GM23338 (cell line): Measurements from ENCODE around the gene TMIGD3. TPM values are rescaled to one million over a fixed set of nuclear protein-coding genes. Genes with fewer than 3 reads are reported as not detected.

Experiments used
- ATAC-seq: fragments of 200-7000 bp; cut with Tn5 transposase; 3 replicates; pipeline ENCODE4 v1.9.1; 2020
- DNase-seq: peaks from one replicate; pipeline ENCODE4 v3.0.0-alpha.2; 2015; ENCODE audit warnings: low spot score
- H2AFZ ChIP-seq: fragments of 200-600 bp; sonication (generic); 2 replicates; pipeline ENCODE4 v1.8.0; 2016; ENCODE audit warnings: antibody characterized with exemption, mild to moderate bottlenecking, moderate library complexity
- H3F3A ChIP-seq: fragments of 200-600 bp; sonication (generic); replicated peaks from 2 replicates; pipeline ENCODE4 v1.8.0; 2017; ENCODE audit warnings: antibody characterized with exemption, mixed run types, low read depth
- H3K27ac ChIP-seq: fragments of 200-600 bp; sonication (generic); 2 replicates; pipeline ENCODE4 v1.6.1; 2016; ENCODE audit warnings: low read depth
- H3K27me3 ChIP-seq: fragments of 200-600 bp; sonication (generic); 2 replicates; pipeline ENCODE4 v1.8.0; 2016; ENCODE audit warnings: mild to moderate bottlenecking, mixed run types, moderate library complexity; ENCODE audit not compliant: insufficient read depth
- H3K36me3 ChIP-seq: fragments of 200-600 bp; sonication (generic); 2 replicates; pipeline ENCODE4 v1.8.0; 2016; ENCODE audit warnings: mild to moderate bottlenecking; ENCODE audit not compliant: insufficient read depth
- H3K4me1 ChIP-seq: fragments of 200-600 bp; sonication (generic); 2 replicates; pipeline ENCODE4 v1.8.0; 2016; ENCODE audit warnings: mild to moderate bottlenecking, moderate library complexity; ENCODE audit not compliant: insufficient read depth
- H3K4me2 ChIP-seq: fragments of 200-600 bp; sonication (generic); 2 replicates; pipeline ENCODE4 v1.7.1; 2017; ENCODE audit warnings: mixed run types
- H3K4me3 ChIP-seq: fragments of 200-600 bp; sonication (generic); 2 replicates; pipeline ENCODE4 v1.6.1; 2016; ENCODE audit warnings: mixed run types
- H3K79me2 ChIP-seq: fragments of 200-600 bp; sonication (generic); replicated peaks from 2 replicates; pipeline ENCODE4 v1.8.0; 2017; ENCODE audit warnings: mild to moderate bottlenecking; ENCODE audit not compliant: insufficient read depth
- H3K9me2 ChIP-seq: fragments of 200-600 bp; sonication (generic); 2 replicates; pipeline ENCODE4 v1.8.0; 2017; ENCODE audit not compliant: insufficient read depth
- H4K20me1 ChIP-seq: fragments of 200-600 bp; sonication (generic); replicated peaks from 2 replicates; pipeline ENCODE4 v1.8.0; 2017; ENCODE audit warnings: mild to moderate bottlenecking; ENCODE audit not compliant: insufficient read depth
- H3K27ac Mint-ChIP-seq: 2 replicates; pipeline ENCODE4 v1.8.0; 2020; ENCODE audit warnings: inconsistent platforms, mild to moderate bottlenecking, moderate library complexity, mixed read lengths
- H3K27me3 Mint-ChIP-seq: 3 replicates; pipeline ENCODE4 v1.8.0; 2022; ENCODE audit warnings: low read depth, mild to moderate bottlenecking, moderate library complexity, mixed read lengths, inconsistent platforms; ENCODE audit not compliant: insufficient read depth, poor library complexity
- H3K36me3 Mint-ChIP-seq: 3 replicates; pipeline ENCODE4 v1.8.0; 2021; ENCODE audit warnings: low read depth, mild to moderate bottlenecking, inconsistent platforms, moderate library complexity, mixed read lengths
- H3K4me1 Mint-ChIP-seq: 3 replicates; pipeline ENCODE4 v1.8.0; 2020; ENCODE audit warnings: mild to moderate bottlenecking, inconsistent platforms, mixed read lengths
- H3K4me3 Mint-ChIP-seq: 3 replicates; pipeline ENCODE4 v1.8.0; 2021; ENCODE audit warnings: moderate library complexity, mild to moderate bottlenecking, inconsistent platforms, mixed read lengths
- H3K9me3 Mint-ChIP-seq: 3 replicates; pipeline ENCODE4 v1.8.0; 2020; ENCODE audit warnings: moderate library complexity, mild to moderate bottlenecking, inconsistent platforms, mixed read lengths
- CREB1 ChIP-seq: fragments of 250-450 bp; sonication (Bioruptor Pico); IDR thresholded peaks from 2 replicates; pipeline ENCODE4 v1.5.0; 2020; ENCODE audit warnings: low read depth, mild to moderate bottlenecking, moderate library complexity
- EZH2 ChIP-seq: fragments of 200-600 bp; sonication (generic); IDR thresholded peaks from one replicate; pipeline ENCODE4 v1.8.0; 2017; ENCODE audit warnings: antibody characterized with exemption, mild to moderate bottlenecking, low read depth; ENCODE audit not compliant: unreplicated experiment
- EZH2phosphoT487 ChIP-seq: fragments of 200-600 bp; sonication (generic); IDR thresholded peaks from one replicate; pipeline ENCODE4 v1.8.1; 2018; ENCODE audit warnings: antibody characterized with exemption; ENCODE audit not compliant: unreplicated experiment
- JUNB ChIP-seq: IDR thresholded peaks from one replicate; pipeline ENCODE4 v1.6.1; 2016; ENCODE audit warnings: antibody characterized with exemption; ENCODE audit not compliant: unreplicated experiment
- NANOG ChIP-seq: IDR thresholded peaks from 2 replicates; pipeline ENCODE4 v1.6.1; 2016; ENCODE audit warnings: antibody characterized with exemption, borderline replicate concordance
- POLR2AphosphoS5 ChIP-seq: IDR thresholded peaks from 2 replicates; pipeline ENCODE4 v1.6.1; 2016; ENCODE audit warnings: antibody characterized with exemption, low read depth
- STAT1 ChIP-seq: IDR thresholded peaks from one replicate; pipeline ENCODE4 v1.6.1; 2016; ENCODE audit warnings: antibody characterized with exemption; ENCODE audit not compliant: unreplicated experiment
- ZNF114 ChIP-seq: fragments of 250-450 bp; sonication (Bioruptor Pico); IDR thresholded peaks from 2 replicates; pipeline ENCODE4 v1.5.0; 2020; ENCODE audit warnings: mild to moderate bottlenecking, moderate library complexity
- ZNF331 ChIP-seq: fragments of 250-450 bp; sonication (Bioruptor Pico); IDR thresholded peaks from 2 replicates; pipeline ENCODE4 v1.5.0; 2020; ENCODE audit warnings: low read depth, mild to moderate bottlenecking, moderate library complexity
- polyA plus RNA-seq: library from polyadenylated mRNA; unstranded; fragments of >200 nt; fragmentation: Nextera tagmentation; extraction: Ambion mirVana; gene quantifications from 2 replicates; pipeline ENCODE4 v1.2.1, GENCODE V29; 2016
- total RNA-seq: library from RNA; depleted of rRNA; stranded (reverse); fragments of >200 nt; shearing (Covaris generic); gene quantifications from 2 replicates; pipeline ENCODE4 v1.2.3, GENCODE V29; 2014
- TF ChIP-seq, protein P1 (sequence below): IDR thresholded peaks from one replicate; pipeline ENCODE4 v1.6.1; 2018; ENCODE audit warnings: antibody characterized with exemption; ENCODE audit not compliant: unreplicated experiment
- TF ChIP-seq, protein P2 (sequence below), 2 experiments: fragments of 200-600 bp in 1 of 2; sonication (generic) in 1 of 2; conservative IDR thresholded peaks; 2 replicates each; pipeline versions ENCODE4 v1.5.1 to v1.6.1; 2016 to 2017; ENCODE audit warnings: antibody characterized with exemption in 2 of 2, low read depth in 2 of 2, mild to moderate bottlenecking in 2 of 2, moderate library complexity in 1 of 2
- TF ChIP-seq, protein P3 (sequence below): fragments of 250-450 bp; sonication (Bioruptor Pico); IDR thresholded peaks from 2 replicates; pipeline ENCODE4 v1.5.0; 2020; ENCODE audit warnings: mild to moderate bottlenecking, moderate library complexity
- TF ChIP-seq, protein P4 (sequence below): IDR thresholded peaks from 2 replicates; pipeline ENCODE4 v1.6.1; 2016; ENCODE audit warnings: antibody characterized with exemption

TMIGD3 gene
- total and polyA plus RNA-seq, 2 experiments from 2014 or later, result not detected

DNA sequence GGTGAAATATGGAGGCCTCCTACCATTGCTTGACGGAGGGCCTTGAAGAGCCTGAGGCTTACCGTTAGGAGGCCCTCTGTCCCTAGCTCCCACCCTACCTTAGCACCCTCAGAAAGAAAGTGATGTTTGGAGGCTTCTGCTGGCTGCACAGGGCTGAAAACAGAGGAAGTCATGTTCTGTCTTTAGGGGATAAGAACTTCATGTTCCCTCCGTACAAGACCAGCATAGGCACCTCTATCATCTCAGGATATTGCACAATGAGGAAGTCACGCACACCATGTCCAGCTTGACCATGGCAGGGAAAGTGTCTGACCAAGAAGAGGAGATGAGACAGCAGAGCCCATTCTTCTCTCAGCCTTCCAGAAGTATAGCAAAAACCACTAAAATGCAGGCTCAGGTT, 13.8 kb downstream of the TMIGD3 start (continued):
- TF ChIP-seq, protein P1, sequence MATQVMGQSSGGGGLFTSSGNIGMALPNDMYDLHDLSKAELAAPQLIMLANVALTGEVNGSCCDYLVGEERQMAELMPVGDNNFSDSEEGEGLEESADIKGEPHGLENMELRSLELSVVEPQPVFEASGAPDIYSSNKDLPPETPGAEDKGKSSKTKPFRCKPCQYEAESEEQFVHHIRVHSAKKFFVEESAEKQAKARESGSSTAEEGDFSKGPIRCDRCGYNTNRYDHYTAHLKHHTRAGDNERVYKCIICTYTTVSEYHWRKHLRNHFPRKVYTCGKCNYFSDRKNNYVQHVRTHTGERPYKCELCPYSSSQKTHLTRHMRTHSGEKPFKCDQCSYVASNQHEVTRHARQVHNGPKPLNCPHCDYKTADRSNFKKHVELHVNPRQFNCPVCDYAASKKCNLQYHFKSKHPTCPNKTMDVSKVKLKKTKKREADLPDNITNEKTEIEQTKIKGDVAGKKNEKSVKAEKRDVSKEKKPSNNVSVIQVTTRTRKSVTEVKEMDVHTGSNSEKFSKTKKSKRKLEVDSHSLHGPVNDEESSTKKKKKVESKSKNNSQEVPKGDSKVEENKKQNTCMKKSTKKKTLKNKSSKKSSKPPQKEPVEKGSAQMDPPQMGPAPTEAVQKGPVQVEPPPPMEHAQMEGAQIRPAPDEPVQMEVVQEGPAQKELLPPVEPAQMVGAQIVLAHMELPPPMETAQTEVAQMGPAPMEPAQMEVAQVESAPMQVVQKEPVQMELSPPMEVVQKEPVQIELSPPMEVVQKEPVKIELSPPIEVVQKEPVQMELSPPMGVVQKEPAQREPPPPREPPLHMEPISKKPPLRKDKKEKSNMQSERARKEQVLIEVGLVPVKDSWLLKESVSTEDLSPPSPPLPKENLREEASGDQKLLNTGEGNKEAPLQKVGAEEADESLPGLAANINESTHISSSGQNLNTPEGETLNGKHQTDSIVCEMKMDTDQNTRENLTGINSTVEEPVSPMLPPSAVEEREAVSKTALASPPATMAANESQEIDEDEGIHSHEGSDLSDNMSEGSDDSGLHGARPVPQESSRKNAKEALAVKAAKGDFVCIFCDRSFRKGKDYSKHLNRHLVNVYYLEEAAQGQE, result no peak
- TF ChIP-seq, protein P2, sequence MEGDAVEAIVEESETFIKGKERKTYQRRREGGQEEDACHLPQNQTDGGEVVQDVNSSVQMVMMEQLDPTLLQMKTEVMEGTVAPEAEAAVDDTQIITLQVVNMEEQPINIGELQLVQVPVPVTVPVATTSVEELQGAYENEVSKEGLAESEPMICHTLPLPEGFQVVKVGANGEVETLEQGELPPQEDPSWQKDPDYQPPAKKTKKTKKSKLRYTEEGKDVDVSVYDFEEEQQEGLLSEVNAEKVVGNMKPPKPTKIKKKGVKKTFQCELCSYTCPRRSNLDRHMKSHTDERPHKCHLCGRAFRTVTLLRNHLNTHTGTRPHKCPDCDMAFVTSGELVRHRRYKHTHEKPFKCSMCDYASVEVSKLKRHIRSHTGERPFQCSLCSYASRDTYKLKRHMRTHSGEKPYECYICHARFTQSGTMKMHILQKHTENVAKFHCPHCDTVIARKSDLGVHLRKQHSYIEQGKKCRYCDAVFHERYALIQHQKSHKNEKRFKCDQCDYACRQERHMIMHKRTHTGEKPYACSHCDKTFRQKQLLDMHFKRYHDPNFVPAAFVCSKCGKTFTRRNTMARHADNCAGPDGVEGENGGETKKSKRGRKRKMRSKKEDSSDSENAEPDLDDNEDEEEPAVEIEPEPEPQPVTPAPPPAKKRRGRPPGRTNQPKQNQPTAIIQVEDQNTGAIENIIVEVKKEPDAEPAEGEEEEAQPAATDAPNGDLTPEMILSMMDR (conservative IDR thresholded peaks at IDR 0.05; ENCODE audit: low read depth in 2 of 2), result no peak
- TF ChIP-seq POLR2AphosphoS5, result no peak

DNA sequence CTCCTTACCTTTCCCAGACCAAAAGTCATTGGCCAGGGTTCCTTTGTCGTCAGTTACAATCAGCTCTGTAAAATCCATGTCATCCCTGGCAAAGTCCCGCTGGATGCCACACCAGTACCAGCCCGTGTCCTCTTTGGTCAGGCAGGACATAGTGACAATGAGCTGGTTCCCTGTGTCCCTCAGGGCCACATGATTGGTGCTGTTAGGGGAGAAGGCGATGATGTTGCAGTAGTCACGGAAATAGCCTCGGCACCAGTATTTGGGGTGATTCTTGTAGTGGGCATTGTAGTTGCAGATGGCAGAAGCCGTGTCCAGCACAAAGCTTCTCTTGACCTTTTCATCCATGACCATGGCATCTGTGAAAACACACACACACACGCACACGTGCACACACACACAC, 14.8 kb downstream of the TMIGD3 start:
- Histone ChIP-seq H3K79me2 (no peaks in the 10 kb centered on the region), H3K27me3 (no peaks in the 10 kb centered on the region), H4K20me1 (no peaks in the 10 kb centered on the region), H2AFZ (no peak overlapping the region), H3K4me3 (no peak overlapping the region), H3K4me1 (no peaks in the 10 kb centered on the region), H3K4me2 (no peak overlapping the region), H3K9me2 (peaks cover 5% of the 10 kb centered on the region; the same call in 1 of the 2 replicates), H3F3A (no peaks in the 10 kb centered on the region), H3K27ac (no peak overlapping the region), H3K36me3 (no peaks in the 10 kb centered on the region)
- peaks cover 3% of the 10 kb centered on the region for H3K27me3 Mint-ChIP-seq
- H3K27ac Mint-ChIP-seq, result no peak overlapping the region
- DNase-seq (no peak), ATAC-seq (no peak)
- peaks cover 5% of the 10 kb centered on the region; the same call in 2 of the 3 replicates for H3K4me1 Mint-ChIP-seq
- H3K9me3 Mint-ChIP-seq, result no peaks in the 10 kb centered on the region; the same call in 2 of the 3 replicates
- no peaks in the 10 kb centered on the region for H3K36me3 Mint-ChIP-seq
- H3K4me3 Mint-ChIP-seq, result no peak overlapping the region
- TF ChIP-seq EZH2phosphoT487 (no peak), STAT1 (no peak), NANOG (no peak), JUNB (no peak), EZH2 (no peak), ZNF114 (CRISPR knock-in tag) (no peak), POLR2AphosphoS5 (no peak), ZNF331 (CRISPR knock-in tag) (no peak), CREB1 (CRISPR knock-in tag) (no peak)
- TF ChIP-seq, protein P3, sequence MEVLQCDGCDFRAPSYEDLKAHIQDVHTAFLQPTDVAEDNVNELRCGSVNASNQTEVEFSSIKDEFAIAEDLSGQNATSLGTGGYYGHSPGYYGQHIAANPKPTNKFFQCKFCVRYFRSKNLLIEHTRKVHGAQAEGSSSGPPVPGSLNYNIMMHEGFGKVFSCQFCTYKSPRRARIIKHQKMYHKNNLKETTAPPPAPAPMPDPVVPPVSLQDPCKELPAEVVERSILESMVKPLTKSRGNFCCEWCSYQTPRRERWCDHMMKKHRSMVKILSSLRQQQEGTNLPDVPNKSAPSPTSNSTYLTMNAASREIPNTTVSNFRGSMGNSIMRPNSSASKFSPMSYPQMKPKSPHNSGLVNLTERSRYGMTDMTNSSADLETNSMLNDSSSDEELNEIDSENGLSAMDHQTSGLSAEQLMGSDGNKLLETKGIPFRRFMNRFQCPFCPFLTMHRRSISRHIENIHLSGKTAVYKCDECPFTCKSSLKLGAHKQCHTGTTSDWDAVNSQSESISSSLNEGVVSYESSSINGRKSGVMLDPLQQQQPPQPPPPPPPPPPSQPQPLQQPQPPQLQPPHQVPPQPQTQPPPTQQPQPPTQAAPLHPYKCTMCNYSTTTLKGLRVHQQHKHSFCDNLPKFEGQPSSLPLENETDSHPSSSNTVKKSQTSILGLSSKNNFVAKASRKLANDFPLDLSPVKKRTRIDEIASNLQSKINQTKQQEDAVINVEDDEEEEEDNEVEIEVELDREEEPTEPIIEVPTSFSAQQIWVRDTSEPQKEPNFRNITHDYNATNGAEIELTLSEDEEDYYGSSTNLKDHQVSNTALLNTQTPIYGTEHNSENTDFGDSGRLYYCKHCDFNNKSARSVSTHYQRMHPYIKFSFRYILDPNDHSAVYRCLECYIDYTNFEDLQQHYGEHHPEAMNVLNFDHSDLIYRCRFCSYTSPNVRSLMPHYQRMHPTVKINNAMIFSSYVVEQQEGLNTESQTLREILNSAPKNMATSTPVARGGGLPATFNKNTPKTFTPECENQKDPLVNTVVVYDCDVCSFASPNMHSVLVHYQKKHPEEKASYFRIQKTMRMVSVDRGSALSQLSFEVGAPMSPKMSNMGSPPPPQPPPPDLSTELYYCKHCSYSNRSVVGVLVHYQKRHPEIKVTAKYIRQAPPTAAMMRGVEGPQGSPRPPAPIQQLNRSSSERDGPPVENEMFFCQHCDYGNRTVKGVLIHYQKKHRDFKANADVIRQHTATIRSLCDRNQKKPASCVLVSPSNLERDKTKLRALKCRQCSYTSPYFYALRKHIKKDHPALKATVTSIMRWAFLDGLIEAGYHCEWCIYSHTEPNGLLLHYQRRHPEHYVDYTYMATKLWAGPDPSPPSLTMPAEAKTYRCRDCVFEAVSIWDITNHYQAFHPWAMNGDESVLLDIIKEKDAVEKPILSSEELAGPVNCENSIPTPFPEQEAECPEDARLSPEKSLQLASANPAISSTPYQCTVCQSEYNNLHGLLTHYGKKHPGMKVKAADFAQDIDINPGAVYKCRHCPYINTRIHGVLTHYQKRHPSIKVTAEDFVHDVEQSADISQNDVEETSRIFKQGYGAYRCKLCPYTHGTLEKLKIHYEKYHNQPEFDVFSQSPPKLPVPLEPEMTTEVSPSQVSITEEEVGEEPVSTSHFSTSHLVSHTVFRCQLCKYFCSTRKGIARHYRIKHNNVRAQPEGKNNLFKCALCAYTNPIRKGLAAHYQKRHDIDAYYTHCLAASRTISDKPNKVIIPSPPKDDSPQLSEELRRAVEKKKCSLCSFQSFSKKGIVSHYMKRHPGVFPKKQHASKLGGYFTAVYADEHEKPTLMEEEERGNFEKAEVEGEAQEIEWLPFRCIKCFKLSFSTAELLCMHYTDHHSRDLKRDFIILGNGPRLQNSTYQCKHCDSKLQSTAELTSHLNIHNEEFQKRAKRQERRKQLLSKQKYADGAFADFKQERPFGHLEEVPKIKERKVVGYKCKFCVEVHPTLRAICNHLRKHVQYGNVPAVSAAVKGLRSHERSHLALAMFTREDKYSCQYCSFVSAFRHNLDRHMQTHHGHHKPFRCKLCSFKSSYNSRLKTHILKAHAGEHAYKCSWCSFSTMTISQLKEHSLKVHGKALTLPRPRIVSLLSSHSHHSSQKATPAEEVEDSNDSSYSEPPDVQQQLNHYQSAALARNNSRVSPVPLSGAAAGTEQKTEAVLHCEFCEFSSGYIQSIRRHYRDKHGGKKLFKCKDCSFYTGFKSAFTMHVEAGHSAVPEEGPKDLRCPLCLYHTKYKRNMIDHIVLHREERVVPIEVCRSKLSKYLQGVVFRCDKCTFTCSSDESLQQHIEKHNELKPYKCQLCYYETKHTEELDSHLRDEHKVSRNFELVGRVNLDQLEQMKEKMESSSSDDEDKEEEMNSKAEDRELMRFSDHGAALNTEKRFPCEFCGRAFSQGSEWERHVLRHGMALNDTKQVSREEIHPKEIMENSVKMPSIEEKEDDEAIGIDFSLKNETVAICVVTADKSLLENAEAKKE (CRISPR knock-in tag), result no peak
- TF ChIP-seq, protein P4, sequence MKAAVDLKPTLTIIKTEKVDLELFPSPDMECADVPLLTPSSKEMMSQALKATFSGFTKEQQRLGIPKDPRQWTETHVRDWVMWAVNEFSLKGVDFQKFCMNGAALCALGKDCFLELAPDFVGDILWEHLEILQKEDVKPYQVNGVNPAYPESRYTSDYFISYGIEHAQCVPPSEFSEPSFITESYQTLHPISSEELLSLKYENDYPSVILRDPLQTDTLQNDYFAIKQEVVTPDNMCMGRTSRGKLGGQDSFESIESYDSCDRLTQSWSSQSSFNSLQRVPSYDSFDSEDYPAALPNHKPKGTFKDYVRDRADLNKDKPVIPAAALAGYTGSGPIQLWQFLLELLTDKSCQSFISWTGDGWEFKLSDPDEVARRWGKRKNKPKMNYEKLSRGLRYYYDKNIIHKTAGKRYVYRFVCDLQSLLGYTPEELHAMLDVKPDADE, result no peak
